Fibroblast of the aortic adventitia (primary cell): ENCODE data around the gene PDZD2. TPM values are rescaled to one million over a fixed set of nuclear protein-coding genes. Genes with fewer than 3 reads are reported as not detected.

Source experiments
- DNase-seq: peaks from one replicate; pipeline ENCODE4 v3.0.0-alpha.2; 2010; ENCODE audit warnings: low read depth
- H3K4me3 ChIP-seq: 2 replicates; pipeline ENCODE4 v1.5.1; 2011; ENCODE audit warnings: low read depth, mild to moderate bottlenecking, control low read depth, low read length, moderate library complexity
- total RNA-seq: library from RNA; depleted of rRNA; stranded (reverse); fragments of >200 nt; gene quantifications from 2 replicates; pipeline ENCODE4 v1.2.3, GENCODE V29; 2012; ENCODE audit warnings: low replicate concordance
- TF ChIP-seq, protein P1 (sequence below): IDR thresholded peaks from 2 replicates; pipeline ENCODE4 v1.5.1; 2011; ENCODE audit warnings: mild to moderate bottlenecking, low read length, control low read depth, inconsistent platforms; ENCODE audit not compliant: insufficient read depth

PDZD2 gene
- total RNA-seq, 1 donor: under 0.01 TPM

DNA sequence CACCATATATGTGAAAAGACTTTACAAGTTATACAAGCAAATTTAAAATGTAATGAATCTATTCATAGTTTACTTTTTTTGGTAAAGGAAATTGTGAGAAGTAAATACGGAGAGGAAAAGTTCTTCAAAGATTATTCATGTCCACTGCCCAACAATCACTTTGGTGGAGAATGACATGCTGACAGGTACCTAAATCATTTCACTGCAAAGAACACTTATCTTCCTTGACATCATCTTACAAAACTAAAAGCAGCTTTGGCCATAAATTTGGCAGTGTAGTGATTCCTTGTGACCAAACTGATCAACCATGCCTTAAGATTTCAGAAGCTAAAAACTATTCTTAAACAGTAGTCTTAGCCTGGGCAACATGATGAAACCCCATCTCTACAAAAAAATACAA is 492.7 kb downstream of the PDZD2 start:
- TF ChIP-seq, protein P1, sequence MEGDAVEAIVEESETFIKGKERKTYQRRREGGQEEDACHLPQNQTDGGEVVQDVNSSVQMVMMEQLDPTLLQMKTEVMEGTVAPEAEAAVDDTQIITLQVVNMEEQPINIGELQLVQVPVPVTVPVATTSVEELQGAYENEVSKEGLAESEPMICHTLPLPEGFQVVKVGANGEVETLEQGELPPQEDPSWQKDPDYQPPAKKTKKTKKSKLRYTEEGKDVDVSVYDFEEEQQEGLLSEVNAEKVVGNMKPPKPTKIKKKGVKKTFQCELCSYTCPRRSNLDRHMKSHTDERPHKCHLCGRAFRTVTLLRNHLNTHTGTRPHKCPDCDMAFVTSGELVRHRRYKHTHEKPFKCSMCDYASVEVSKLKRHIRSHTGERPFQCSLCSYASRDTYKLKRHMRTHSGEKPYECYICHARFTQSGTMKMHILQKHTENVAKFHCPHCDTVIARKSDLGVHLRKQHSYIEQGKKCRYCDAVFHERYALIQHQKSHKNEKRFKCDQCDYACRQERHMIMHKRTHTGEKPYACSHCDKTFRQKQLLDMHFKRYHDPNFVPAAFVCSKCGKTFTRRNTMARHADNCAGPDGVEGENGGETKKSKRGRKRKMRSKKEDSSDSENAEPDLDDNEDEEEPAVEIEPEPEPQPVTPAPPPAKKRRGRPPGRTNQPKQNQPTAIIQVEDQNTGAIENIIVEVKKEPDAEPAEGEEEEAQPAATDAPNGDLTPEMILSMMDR: no peak
- DNase-seq: no peak
- H3K4me3 ChIP-seq: no peak overlapping the region

GRCh38 chr5:32132757-32133156 is 493.8 kb downstream of the PDZD2 start:
- TF ChIP-seq, protein P1: no peak
- no peak for DNase-seq
- no peak overlapping the region for H3K4me3 ChIP-seq

GRCh38 chr5:32135086-32135485 is 496.2 kb downstream of the PDZD2 start:
- TF ChIP-seq, protein P1: no peak
- H3K4me3 ChIP-seq: no peak overlapping the region
- no peak for DNase-seq

- TF ChIP-seq, protein P1: no peak
- DNase-seq: no peak
- no peak overlapping the region for H3K4me3 ChIP-seq
Observed at GRCh38 chr5:32136342-32136741, 497.4 kb downstream of the PDZD2 start.

DNA sequence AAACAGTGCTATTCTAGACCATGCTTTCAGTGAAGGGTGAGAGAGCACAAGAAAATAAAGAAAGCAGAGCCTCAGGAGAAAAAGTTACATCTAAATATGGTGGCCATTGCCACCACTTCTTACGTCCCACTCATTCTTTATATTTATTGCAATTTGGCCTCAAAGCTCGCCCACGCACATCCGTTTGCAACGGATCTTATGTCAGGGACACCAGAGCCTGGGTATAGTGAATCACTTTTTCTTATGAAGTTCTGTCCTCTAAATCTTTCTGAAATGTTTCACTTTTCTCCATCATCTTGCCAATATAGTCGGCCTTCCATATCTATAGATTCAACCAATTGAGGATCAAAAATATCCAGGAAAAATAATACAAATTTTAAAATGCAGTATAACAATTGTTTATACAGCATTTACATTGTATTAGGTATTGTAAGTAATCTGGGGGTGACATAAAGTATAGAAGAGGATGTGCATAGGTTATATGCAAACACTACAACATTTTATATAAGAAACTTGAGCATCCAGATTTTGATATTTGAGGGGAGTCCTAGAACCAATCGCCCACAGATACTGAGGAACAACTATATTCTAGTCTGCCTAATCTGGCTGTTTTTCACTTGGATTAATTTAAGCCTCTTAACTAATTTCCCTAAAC is 500.0 kb downstream of the PDZD2 start:
- TF ChIP-seq, protein P1: no peak
- no peak for DNase-seq

DNA sequence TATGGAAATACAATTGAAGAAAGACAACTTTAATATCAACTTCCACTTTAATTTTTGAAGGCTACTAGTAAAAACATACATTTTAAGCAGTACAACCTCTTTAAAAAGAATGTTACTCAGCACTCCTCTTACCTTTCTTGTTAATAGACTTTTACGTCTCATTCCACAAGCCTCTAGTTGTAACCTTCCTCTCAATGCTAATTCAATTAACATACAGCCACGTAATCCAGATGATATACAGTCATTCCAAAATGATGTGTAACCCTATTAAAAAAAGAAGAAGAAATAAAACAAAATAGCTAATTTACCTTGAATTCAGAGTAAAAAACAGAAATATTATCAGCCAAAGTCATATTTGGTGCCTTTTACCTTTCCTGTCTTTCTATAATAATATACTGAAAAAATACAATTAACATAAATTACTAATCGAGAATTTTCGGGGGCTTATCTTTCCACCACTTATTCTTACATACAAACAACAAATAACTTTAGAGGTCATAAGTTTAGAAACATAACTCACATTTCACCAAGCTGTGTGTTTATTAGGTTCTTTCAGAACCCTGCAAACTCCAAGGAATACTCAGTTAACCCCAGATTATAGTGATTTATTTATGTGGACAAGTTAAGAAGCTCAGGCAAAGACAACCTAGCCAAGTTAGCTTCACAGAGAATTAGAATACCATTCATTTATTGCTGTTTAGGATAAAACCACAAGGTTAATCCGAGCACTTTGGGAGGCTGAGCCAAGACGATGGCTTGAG is 504.9 kb downstream of the PDZD2 start:
- H3K4me3 ChIP-seq: no peak overlapping the region
- TF ChIP-seq, protein P1: no peak
- DNase-seq: no peak

More for the DNA sequence above, 500.0 kb downstream of the PDZD2 start:
- no peak overlapping the region for H3K4me3 ChIP-seq
